Tibial nerve (tissue), 4 donors: ENCODE data around the gene PATL2. TPM values are rescaled to one million over a fixed set of nuclear protein-coding genes. Genes with fewer than 3 reads are reported as not detected.
"Not testable (repeated sequence)": the region's sequence is repeated elsewhere in the genome, so short reads cannot be mapped to it uniquely, and the experiment has no call there.

ENCODE experiments used
- DNase-seq, 2 donors: peaks; one replicate each; pipeline ENCODE4 v3.0.0-alpha.2; 2019; ENCODE audit warnings: low spot score in 2 of 2
- H3K27ac ChIP-seq, 4 donors: fragments of 200-600 bp; sonication (generic) in 3 of 4; one replicate each; pipeline ENCODE4 v1.5.1; 2017 to 2019; ENCODE audit warnings: mild to moderate bottlenecking in 1 of 4
- H3K27me3 ChIP-seq, 2 donors: fragments of 200-600 bp; sonication (generic) in 1 of 2; one replicate each; pipeline versions ENCODE4 v1.5.1 to v1.6.0; 2017 to 2019
- H3K36me3 ChIP-seq, 3 donors: fragments of 200-600 bp; sonication (generic); one replicate each; pipeline ENCODE4 v1.5.1; 2018 to 2019
- H3K4me1 ChIP-seq, 4 donors: fragments of 200-600 bp; sonication (generic) in 3 of 4; one replicate each; pipeline ENCODE4 v1.5.1; 2017 to 2019
- H3K4me3 ChIP-seq, 4 donors: fragments of 200-600 bp; sonication (generic) in 3 of 4; one replicate each; pipeline ENCODE4 v1.5.1; 2017 to 2019; ENCODE audit warnings: mild to moderate bottlenecking in 1 of 4, moderate library complexity in 1 of 4
- H3K9me3 ChIP-seq, 4 donors: fragments of 200-600 bp; sonication (generic) in 3 of 4; one replicate each; pipeline ENCODE4 v1.5.1; 2017 to 2019
- CTCF ChIP-seq, 5 experiments: fragments of 200-600 bp in 3 of 5; fragments of 450-650 bp in 2 of 5; sonication (generic) in 3 of 5; IDR thresholded peaks; one replicate each; pipeline ENCODE4 v1.5.1; 2016 to 2019; ENCODE audit warnings: antibody characterized with exemption in 5 of 5, mild to moderate bottlenecking in 3 of 5, moderate library complexity in 2 of 5
- EP300 ChIP-seq, 2 donors: sonication (generic); formaldehyde crosslinking; IDR thresholded peaks; one replicate each; pipeline ENCODE4 v1.6.1; 2017; ENCODE audit warnings: antibody characterized with exemption in 2 of 2, mild to moderate bottlenecking in 1 of 2
- POLR2A ChIP-seq, 2 donors: fragments of 450-650 bp; IDR thresholded peaks; one replicate each; pipeline ENCODE4 v1.6.1; 2017; ENCODE audit warnings: antibody characterized with exemption in 2 of 2, mild to moderate bottlenecking in 2 of 2, moderate library complexity in 2 of 2
- WGBS, 2 donors: methylation state at CpG; one replicate each; pipeline ENCODE4 v1.1.5; 2018; 5-methylcytosine and 5-hydroxymethylcytosine counted together
- total RNA-seq, 4 donors: library from RNA; depleted of rRNA; stranded (reverse); fragments of >200 nt; gene quantifications; one replicate each; pipeline ENCODE4 v1.1.0, GENCODE V29; 2016

PATL2 gene
- total RNA-seq, 4 donors from 2014 or later, result 0.30 to 0.98 (median 0.86) TPM

GRCh38 chr15:44695294-44695693, 15.8 kb downstream of the PATL2 start:
- DNase-seq, result no peak
- no peaks in the 10 kb centered on the region for H3K36me3 ChIP-seq
- 57 to 58% methylated on average over 3 of the region's 3 CpGs for WGBS, 2 donors
- H3K4me1 ChIP-seq, result no peaks in the 10 kb centered on the region
- H3K27ac ChIP-seq, result no peak overlapping the region
- H3K9me3 ChIP-seq, result peaks cover 0 to 7% (median 0%) of the 10 kb centered on the region in 4 donors
- no peaks in the 10 kb centered on the region for H3K27me3 ChIP-seq
- TF ChIP-seq EP300 (IDR thresholded peaks at IDR 0.05) (no peak), POLR2A (IDR thresholded peaks at IDR 0.05) (no peak), CTCF (IDR thresholded peaks at IDR 0.05) (no peak)
- H3K4me3 ChIP-seq, result no peak overlapping the region

- Histone ChIP-seq H3K27me3 (no peaks in the 10 kb centered on the region), H3K4me1 (no peaks in the 10 kb centered on the region), H3K27ac (no peak overlapping the region), H3K9me3 (peaks cover 0 to 4% (median 0%) of the 10 kb centered on the region in 4 donors), H3K4me3 (no peak overlapping the region), H3K36me3 (no peaks in the 10 kb centered on the region)
- no peak for TF ChIP-seq CTCF (IDR thresholded peaks at IDR 0.05)
- no peak for DNase-seq
- 87 to 92% methylated on average over 4 of the region's 4 CpGs for WGBS, 2 donors
Measured at GRCh38 chr15:44694416-44694815, 16.7 kb downstream of the PATL2 start.

GRCh38 chr15:44692659-44693058, 18.5 kb downstream of the PATL2 start:
- TF ChIP-seq POLR2A (IDR thresholded peaks at IDR 0.05) (no peak), CTCF (IDR thresholded peaks at IDR 0.05) (no peak), EP300 (IDR thresholded peaks at IDR 0.05) (no peak)
- Histone ChIP-seq H3K4me1 (no peaks in the 10 kb centered on the region), H3K27ac (no peak overlapping the region), H3K27me3 (no peaks in the 10 kb centered on the region), H3K36me3 (no peaks in the 10 kb centered on the region), H3K4me3 (no peak overlapping the region), H3K9me3 (peaks cover 0 to 5% (median 0%) of the 10 kb centered on the region in 4 donors)
- no peak for DNase-seq
- 100% methylated on average over 1 of the region's 1 CpG for WGBS, 2 donors

- H3K27ac ChIP-seq, H3K27me3 ChIP-seq, DNase-seq, H3K36me3 ChIP-seq, H3K4me3 ChIP-seq, H3K9me3 ChIP-seq, H3K4me1 ChIP-seq: not testable (repeated sequence)
- 23 to 26% methylated on average over 1 of the region's 1 CpG for WGBS, 2 donors
Measured at GRCh38 chr15:44690245-44690644, 20.9 kb downstream of the PATL2 start.

- H3K27me3 ChIP-seq, H3K4me3 ChIP-seq, H3K36me3 ChIP-seq, DNase-seq, H3K9me3 ChIP-seq, H3K4me1 ChIP-seq, H3K27ac ChIP-seq: not testable (repeated sequence)
- 79 to 92% methylated on average over 2 of the region's 2 CpGs for WGBS, 2 donors
Measured at GRCh38 chr15:44689318-44689717, 21.8 kb downstream of the PATL2 start.

- not testable (repeated sequence) for H3K36me3 ChIP-seq, H3K27me3 ChIP-seq, H3K9me3 ChIP-seq
- Histone ChIP-seq H3K4me3 (peak overlapping the region in 1 of 4 donors; percentile 10), H3K4me1 (peaks cover 0 to 19% (median 6%) of the 10 kb centered on the region in 4 donors), H3K27ac (peak overlapping the region in 1 of 4 donors; percentile 67)
- peak in 1 of 2 donors; percentile 30 for DNase-seq
- 33 to 44% methylated on average over 8 of the region's 8 CpGs for WGBS, 2 donors
Measured at GRCh38 chr15:44682809-44683682, 28.1 kb downstream of the PATL2 start.
